CD4-positive, alpha-beta T cell treated with Interleukin-4 for 1 hour (primary cell): ENCODE measurements around the gene PBRM1.

Source experiments
- DNase-seq, 2 donors: peaks; one replicate each; pipeline ENCODE4 v3.0.0-alpha.2; 2020 to 2022

The PBRM1 gene

DNA sequence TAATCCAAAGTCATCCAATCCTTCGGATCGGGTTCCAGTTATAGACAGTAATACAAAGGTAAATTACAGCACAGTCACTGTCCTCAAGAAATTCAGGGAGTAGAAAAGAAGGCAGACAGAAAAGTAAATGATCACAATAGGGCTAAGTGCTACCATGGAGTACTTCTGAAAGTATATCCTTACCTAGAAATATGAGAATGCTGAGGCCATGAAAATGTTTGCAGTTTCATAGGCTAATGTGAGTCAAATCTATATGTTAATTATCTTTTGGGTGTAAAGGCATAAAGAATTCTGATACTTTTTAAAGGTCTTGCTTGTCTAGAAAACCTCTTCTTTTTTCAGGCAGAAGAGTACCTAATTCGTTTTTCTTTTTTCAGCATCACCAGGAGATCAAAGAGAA, 29.8 kb downstream of the PBRM1 start:
- DNase-seq: no peak

DNA sequence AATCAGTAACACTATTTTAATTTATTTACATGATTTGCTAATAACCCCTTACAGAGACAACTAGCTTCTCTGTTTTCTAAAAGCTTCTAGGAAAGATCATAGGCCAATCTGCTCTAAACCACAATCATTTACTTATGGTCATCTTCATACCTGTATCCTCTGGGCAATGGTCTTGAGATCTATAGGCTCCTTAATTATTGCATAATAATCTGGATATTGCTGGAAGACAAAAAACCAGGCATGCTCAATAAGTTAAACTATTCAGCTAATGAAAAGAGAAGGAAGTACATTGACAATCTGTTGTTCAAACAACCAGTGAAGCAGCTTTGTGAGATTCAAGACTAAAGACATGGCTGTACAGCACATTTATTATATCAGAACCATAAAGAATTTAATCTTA, 34.1 kb downstream of the PBRM1 start:
- no peak for DNase-seq

DNA sequence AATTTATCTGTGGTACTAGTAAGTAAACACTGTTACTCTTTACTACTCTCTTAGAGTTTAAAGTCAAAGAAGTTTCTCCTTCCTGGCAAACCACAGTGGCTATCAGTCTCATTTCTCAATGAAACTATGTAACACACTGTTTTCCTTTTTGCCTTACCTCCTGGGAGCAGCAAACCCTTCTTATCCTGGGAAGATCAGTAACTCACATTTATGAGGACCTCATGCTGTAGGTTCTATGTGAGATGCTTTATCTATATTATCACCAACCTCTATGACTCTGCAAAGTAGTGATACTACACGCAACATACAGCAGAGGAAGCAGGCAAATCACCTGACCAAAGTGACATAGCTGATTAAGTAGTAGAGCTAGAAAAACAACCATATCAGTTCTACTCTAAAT, 35.3 kb downstream of the PBRM1 start:
- no peak for DNase-seq

DNA sequence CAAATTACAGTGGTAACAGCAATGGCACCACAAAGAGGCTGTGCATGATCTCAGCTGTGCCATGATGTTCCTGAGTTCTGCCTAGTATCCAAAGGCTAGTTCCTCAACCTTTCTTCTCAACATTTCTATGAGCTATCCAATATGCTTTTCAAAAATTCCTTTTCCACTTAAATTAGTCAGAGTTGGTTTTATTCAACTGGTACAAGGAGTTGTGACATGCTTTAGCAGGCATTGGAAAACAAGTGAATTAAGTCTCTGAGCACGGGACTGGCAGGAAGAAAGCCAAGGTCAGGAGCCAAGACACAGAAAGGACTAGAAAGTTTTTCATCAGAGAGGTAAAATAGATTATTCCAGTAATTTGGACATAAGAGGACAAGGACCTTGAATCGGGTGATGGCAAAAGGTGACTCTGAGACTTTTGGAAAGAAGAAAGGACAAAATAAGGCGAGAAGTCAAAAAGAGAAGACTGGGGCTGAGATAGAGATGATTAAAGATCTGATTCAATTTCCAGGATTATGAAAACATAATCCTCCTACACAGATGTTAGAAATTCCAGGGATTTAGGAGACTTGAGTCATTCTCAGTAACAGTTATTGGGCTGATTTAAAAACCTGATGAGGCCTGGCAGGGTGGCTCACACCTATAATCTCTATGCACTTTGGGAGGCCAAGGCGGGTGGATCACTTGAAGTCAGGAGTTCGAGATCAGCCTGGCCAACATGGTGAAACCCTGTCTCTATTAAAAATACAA, 36.1 kb downstream of the PBRM1 start:
- no peak for DNase-seq

DNA sequence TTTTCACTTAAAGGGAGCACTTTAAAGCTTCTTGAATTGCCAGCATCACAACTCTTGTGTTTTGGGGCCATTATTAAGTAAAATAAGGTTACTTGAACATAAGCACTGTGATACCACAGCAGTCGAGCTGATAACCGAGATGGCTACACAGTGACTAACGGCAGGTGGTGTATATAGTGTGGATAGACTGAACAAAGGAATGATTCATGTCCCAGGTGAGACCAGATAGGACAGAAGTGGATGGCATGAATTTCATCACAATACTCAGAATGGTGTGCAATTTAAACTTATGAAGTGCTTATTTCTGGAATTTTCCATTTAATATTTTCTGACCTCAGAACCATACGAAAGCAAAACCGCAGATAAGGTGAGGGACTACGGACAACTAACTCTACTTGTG, 40.2 kb downstream of the PBRM1 start:
- DNase-seq: no peak

DNA sequence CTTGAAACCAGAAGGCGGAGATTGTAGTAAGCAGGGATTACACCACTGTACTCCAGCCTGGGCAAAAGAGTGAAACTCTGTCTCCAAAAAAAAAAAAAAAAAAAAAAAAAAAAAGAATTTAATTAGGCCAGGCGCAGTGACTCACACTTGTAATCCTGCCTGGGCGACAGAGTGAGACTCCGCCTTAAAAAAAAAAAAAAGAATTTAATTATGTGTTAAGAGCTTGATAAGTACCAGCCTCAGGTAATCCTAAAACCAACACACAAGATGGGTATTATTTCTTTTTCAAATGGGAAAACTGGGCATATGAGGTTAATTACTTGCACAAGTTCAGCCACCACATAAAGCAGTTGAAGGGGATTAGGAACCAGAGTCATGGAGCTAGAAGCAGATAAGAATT, 49.0 kb downstream of the PBRM1 start:
- DNase-seq: no peak

DNA sequence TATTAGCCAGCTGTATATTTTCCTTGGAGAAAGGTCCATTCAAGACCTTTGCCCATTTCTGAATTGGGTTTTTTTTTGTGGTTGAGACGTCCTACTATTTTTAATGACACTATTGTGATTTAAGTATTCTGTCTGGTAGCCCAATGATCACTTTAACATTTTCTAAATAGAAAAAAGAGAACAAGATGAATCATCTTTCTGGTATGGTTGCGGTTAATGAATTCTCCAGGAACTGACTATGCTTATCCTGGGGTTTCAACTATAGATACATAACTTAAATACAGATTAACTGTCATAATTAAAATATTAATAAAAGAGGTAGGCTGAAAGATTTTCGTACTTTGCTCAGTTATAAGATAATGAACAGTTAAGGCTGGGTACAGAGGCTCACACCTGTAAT, 51.9 kb downstream of the PBRM1 start:
- DNase-seq: no peak

DNA sequence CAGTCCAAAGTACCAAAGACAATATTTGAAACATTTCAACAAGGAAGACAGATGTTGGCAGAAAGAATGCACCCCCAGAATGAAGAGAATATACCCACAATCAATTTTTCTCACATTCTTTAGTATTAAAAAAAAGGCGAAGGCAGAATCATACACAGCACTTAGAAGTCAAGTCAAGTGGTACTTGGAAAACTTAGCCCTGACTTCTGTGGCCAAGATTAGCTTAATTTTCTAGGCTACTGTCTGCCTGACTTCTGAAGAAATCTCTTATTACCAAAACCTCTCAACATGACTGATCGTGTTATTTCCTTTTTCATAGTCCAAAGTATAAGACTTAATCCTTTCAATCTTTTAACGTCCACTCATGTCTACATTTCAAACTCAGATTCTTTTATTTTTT, 60.7 kb downstream of the PBRM1 start:
- DNase-seq: no peak

DNA sequence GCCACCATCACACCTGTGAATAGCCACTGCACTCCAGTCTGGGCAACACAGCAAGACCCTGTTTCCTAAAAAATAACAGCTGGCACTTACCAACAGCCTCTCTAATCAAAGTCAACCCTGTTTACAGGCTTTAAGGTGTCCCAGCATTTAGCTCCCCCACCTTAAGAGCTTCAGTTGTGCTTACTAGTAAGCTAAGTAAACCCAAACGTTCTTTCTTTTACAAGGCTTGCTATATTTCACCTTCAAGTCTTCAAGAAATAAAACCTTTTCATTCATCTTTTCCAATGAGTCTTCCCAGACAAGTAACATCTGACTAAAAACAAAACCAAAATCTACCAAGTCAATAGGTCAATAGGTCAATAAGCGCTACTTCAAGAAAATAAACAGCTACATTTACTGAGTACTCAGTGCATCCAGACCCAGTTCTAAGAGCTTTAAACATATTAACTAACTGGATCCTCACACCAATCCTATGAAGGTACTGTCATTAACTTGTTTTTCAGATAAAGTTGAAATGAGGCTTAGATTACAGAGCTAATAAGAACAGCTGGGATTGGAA, 62.4 kb downstream of the PBRM1 start:
- no peak for DNase-seq

DNA sequence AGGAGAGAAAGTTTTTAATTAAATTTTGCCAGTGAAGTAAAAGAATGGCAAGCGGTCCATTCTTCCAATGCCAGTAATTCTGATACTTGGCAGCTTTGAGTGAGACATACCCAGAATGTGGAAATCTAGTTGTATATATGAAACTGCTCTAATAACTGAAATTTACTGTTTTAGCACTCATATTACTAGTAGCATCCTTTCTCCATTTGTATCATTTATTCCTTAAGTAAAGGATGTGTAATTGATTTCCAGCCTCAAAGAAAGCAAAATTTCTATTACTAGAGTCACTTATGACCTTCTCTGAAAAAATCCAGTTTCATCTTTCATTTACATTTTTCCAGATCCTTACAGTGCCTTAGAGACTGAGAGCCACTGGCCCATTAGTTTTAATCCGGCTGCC, 65.1 kb downstream of the PBRM1 start:
- no peak for DNase-seq

DNA sequence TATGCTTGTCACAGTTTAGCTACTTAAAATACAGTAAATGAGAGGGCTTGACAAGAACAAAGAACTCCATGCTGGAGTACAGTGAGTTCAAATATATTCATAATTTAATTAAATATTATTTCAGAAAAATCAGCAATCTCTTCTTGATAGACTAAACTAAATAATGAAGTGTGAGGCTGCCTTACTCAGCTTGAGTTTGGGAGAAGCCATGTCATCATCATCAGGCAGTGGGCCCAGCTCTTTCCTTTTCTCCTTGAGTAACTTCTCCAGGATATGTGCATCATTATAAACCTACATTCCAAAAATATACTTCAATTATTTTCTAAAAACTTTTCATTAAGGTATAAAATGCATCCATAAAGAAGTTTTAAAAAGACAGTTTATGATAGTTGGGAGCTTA, 70.5 kb downstream of the PBRM1 start:
- DNase-seq: no peak

DNA sequence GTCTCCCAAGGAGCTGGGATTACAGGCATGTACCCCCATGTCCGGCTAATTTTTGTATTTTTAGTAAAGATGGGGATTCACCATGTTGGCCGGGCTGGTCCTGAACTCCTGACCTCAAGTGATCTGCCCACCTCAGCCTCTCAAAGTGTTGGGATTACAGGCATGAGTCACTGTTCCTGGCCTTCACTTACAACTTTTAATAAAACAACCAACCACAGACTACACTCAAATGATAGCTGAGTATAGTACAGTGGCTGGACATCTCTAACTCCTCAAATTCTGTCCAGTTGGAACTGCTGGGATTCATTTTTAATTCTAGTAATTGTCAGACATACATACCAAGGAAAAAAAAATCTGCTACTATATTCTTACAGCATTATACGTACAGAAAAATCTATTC, 71.0 kb downstream of the PBRM1 start:
- DNase-seq: no peak

DNA sequence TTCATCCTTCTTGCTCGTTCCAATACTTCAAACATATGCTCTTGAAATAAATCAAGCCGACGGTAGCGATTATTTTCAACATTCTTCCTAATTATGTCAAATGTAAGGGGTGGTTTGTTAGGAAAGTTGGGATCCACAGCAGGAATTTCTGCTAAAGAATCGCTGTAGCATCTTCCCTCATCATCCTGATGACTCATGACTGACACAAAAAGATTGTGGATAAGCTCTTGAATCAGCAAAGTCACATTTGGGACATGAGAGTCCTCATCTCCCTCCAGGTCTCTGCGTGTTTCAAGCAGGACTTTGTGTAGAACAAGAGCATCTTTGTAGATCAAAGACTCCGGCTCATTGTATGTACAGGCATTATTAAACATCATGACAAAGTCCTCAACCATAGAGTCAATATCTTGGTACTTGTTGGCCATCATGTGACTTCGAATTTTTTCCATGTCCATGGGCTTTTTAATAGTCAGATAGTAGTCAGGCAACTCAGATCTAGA, 76.3 kb downstream of the PBRM1 start:
- no peak for DNase-seq

DNA sequence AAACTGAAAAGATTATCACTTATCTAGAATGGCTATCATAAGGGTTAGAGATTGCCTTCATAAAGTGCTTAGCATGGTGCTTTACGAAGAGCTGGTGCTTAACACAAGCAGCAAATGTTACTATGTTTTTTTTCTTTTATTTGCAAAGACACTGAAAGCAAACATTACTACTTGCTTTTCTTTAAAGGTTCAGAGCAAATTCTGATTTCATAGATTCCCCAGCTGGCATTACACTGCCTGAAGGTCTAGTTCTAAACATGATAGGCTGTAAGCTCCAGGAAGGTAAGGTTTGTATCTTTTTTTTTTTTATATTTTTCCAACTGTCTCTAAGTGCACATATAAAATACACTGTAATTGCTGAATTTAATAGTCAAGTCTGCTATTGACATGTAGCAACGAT, 77.4 kb downstream of the PBRM1 start:
- no peak for DNase-seq

DNA sequence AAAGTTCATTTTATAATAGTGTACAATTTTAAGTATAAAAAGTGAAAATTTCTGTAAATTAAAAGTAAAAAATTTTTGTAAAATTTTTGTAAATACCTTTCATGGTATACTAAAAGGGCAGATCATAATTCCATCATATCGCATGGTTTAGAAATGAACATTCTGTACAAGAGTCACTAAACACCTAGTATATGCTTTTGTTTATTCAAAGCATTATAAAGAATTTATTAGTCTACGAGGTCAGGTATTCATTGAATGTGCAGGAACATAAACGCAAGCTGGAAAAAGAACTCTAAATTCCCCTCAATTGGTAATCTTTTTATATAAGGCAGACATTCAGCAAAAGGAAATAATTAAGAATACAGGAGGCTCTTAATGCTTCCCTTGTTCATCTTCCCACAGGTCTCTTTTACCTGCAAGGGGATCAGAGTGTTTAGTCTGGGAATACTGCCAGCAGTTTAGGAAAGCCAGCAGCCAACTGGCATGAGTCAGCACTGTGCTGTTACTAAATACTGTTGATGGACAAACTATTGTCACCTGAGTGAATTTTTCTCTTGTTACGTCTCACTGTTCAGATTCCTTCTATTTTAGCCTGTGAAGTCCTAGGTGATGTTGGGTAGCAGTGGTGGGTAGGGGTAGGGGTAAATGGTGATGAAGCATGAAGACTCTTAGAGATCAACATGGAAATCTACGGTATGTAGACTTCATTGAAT, 79.2 kb downstream of the PBRM1 start:
- no peak for DNase-seq

DNA sequence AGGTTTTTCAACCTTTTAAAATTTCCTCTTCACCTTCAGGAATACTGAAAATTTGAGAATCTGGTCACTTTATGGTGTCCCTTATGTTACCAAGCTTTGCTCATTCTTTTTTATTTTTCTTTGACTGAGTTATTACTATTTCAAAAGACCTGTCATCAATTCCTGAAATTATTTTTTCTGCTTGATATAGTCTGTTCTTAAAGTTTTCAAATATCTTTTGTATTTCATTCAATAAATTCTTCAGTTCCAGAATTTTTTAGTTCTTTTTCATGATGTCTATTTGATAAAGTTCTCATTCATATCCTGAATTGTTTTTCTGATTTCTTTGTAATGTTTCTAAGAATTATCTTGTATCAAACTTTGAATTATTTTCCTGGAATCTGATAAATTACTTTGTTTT, 85.5 kb downstream of the PBRM1 start:
- no peak for DNase-seq

DNA sequence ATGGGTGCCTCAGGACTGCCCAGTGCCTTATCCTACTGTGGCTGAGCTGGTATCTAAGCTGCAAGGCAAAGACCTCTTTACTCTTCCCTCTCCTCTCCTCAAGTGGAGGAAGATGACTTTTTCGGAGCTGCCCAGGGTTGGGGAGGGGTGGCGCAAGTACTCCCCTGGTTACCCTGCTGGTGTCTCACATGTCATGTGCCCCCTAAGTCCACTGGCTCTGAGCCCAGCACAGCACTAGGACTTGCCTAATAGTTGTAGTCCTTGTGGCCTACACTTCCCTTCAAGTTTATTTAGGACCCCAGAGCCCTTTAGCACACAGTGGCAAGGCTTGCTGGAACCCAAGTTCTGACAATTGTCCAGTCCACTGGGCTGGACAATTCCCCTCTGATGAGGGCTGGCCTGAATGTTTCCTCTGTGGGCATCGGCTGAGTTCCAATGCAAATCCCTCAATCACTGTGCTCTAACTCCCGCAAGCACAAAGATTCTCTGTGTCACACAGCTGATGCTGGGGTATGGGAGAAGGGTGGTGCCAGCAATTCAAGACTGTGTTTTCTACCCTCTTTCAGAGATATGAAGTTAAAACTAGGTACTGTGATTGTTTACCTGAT, 89.0 kb downstream of the PBRM1 start:
- no peak for DNase-seq

DNA sequence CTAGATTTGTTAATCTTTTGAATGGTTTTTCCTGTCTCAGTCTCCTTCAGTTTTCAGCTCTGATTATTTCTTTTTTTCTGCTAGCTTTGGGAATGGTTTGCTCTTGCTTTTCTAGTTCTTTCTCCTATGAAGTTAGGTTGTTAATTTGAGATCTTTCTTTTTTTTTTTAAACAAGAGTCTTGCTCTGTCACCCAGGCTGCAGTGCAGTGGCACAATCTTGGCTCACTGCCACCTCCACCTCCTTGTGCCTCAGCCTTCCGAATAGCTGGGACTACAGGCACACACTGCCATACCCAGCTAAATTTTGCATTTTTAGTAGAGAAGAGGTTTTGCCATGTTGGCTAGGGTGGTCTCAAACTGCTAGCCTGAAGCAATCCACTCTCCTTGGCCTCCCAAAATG, 92.6 kb downstream of the PBRM1 start:
- DNase-seq: no peak

DNA sequence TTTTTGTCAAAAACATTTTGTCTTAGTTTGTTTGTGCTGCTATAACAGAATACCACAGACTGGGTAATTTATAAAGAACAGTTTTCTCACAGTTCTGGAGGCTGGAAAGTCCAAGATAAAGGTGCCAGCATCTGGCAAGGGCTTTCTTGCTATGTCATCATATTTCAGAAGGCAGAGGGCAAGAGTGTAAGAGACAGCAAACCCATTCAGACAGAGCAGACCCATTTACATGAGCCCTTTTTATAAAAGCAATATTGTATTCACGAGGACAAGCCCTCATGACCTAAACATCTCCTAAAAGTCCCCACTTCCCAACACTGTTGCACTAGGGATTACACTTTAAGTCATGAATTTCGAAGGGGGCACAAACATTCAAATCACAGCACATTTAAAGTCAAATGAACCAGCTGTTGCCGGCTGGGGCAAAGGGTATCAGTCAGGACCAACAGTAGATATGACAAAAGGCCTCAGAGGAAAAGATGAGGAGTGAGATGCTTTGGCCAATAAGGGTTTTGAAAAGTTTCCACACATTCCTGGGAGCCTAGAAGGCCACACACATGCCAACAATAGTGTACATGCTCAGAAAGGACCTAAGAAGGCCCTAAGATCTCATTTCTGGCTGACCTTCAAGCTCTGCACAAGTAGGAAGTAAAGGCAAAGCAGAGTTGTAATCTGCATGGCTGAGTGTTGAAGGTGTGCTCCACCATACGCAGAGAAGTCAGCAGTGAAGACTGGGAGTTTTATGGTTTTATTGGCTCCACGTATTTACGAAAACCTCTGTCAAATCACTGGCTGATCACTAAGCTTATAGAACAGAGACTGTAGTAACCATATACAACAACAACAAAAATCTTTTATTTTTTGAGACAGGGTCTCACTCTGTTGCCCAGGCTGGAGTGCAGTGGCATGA, 111.4 kb downstream of the PBRM1 start:
- no peak for DNase-seq

DNA sequence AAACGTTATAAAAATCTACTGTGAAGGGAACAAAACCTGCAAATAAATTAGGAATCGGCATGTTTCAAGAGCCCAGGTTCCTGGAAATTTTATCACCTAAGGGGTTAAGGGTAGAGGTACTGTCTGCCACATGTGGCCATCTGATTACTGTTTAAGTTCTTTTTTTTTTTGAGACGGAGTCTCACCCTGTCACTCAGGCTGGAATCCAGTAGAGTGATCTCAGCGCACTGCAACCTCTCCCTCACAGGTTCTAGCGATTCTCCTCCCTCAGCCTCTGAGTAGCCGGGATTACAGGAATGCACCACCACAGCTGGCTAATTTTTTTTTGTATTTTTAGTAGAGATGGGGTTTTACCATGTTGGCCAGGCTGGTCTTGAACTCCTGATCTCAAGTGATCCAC, 113.5 kb downstream of the PBRM1 start:
- no peak for DNase-seq

DNA sequence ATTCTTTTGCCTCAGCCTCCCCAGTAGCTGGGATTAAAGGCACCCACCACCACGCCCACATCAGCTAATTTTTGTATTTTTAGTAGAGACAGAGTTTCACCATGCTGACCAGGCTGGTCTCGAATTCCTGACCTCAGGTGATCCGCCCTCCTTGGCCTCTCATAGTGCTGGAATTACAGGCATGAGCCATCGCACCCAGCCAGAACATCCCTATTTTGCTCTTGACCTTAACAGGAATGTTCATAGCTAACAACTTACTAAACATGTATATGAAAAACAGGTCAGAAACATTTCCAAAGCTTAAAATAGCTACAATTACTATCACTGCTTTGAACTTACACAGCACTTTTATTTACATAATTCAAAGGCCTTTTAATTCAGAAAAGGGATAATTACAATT, 115.6 kb downstream of the PBRM1 start:
- no peak for DNase-seq

DNA sequence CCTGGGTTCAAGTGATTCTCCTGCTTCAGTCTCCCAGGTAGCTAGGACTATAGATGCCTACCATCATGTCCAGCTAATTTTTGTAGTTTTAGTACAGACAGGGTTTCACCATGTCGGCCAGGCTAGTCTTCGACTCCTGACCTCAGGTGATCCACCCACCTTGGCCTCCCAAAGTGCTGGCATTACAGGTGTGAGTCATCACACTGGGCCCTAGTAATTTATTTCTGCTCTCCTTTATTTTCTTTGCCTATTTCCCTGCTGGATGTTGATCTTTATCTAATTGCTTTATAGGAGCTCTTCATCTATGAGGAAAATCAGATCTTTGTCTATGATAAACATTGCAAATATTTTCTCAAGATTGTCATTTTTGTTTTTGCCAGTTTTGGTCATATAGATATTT, 117.6 kb downstream of the PBRM1 start:
- no peak for DNase-seq

DNA sequence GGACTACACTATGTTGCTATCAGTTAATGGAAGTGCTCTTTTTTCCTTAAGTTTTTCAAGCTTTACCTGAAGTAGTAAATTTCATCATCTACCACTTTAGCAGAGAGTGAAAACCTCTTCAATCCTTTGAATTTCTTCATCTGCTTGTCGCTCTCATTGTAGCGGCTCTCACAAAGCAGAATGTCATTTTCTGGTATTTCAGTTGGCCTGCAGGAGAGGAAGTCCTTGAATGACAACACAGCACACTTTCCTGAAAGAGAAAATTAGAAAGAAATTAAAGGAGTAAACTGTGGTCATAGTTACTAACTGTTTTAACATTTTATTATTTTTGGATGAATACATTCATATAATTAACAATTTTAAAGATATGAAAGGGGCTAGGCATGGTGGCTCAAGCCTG, 121.7 kb downstream of the PBRM1 start:
- no peak for DNase-seq
